ENCODE data around the gene PARP4.

Gene PARP4

GRCh38 chr13:24388743-24389142, 123.8 kb downstream of the PARP4 start:
- peak; percentile 90 for TF ChIP-seq MAX (IDR thresholded peaks at IDR 0.05)

GRCh38 chr13:24386816-24387708, 125.5 kb downstream of the PARP4 start:
- TF ChIP-seq NFIC (IDR thresholded peaks at IDR 0.05), result no peak
- TF ChIP-seq FOXM1 (IDR thresholded peaks at IDR 0.05; ENCODE audit: borderline replicate concordance, low read depth), result no peak
- no peak for TF ChIP-seq RAD21 (IDR thresholded peaks at IDR 0.05; ENCODE audit: low read depth)
- no peak for TF ChIP-seq EP300 (IDR thresholded peaks at IDR 0.05; ENCODE audit: borderline replicate concordance)
- no peak for TF ChIP-seq TCF12 (IDR thresholded peaks at IDR 0.05; ENCODE audit: low read depth)
- TF ChIP-seq EGR1 (IDR thresholded peaks at IDR 0.05), result no peak
- TF ChIP-seq REST (IDR thresholded peaks at IDR 0.05; ENCODE audit: low read depth), result no peak
- TF ChIP-seq CREB1 (IDR thresholded peaks at IDR 0.05; ENCODE audit: low read depth), result no peak
- TF ChIP-seq YY1 (IDR thresholded peaks at IDR 0.05; ENCODE audit: low read depth), result no peak
- no peak for TF ChIP-seq ZBTB7A (IDR thresholded peaks at IDR 0.05; ENCODE audit: low read depth)
- TF ChIP-seq USF1 (IDR thresholded peaks at IDR 0.05), result no peak
- TF ChIP-seq MAX (IDR thresholded peaks at IDR 0.05), result no peak
- TF ChIP-seq TEAD4 (IDR thresholded peaks at IDR 0.05), result no peak
- TF ChIP-seq CEBPB (IDR thresholded peaks at IDR 0.05), result no peak
- TF ChIP-seq TAF1 (IDR thresholded peaks at IDR 0.05; ENCODE audit: low read depth), result no peak

- TF ChIP-seq CREB1 (IDR thresholded peaks at IDR 0.05; ENCODE audit: low read depth) (no peak), ZBTB7A (IDR thresholded peaks at IDR 0.05; ENCODE audit: low read depth) (no peak), FOXM1 (IDR thresholded peaks at IDR 0.05; ENCODE audit: borderline replicate concordance, low read depth) (no peak), NFIC (IDR thresholded peaks at IDR 0.05) (no peak), USF1 (IDR thresholded peaks at IDR 0.05) (no peak), CEBPB (IDR thresholded peaks at IDR 0.05) (no peak), RAD21 (IDR thresholded peaks at IDR 0.05; ENCODE audit: low read depth) (no peak), TEAD4 (IDR thresholded peaks at IDR 0.05) (no peak), EP300 (IDR thresholded peaks at IDR 0.05; ENCODE audit: borderline replicate concordance) (no peak), REST (IDR thresholded peaks at IDR 0.05; ENCODE audit: low read depth) (no peak), YY1 (IDR thresholded peaks at IDR 0.05; ENCODE audit: low read depth) (no peak), TAF1 (IDR thresholded peaks at IDR 0.05; ENCODE audit: low read depth) (no peak), EGR1 (IDR thresholded peaks at IDR 0.05) (no peak), TCF12 (IDR thresholded peaks at IDR 0.05; ENCODE audit: low read depth) (no peak), MAX (IDR thresholded peaks at IDR 0.05) (no peak)
Observed at GRCh38 chr13:24385902-24386301, 126.7 kb downstream of the PARP4 start.

GRCh38 chr13:24381541-24382265, 130.9 kb downstream of the PARP4 start:
- TF ChIP-seq REST (IDR thresholded peaks at IDR 0.05; ENCODE audit: low read depth), result no peak
- TF ChIP-seq NFIC (IDR thresholded peaks at IDR 0.05), result no peak
- no peak for TF ChIP-seq MAX (IDR thresholded peaks at IDR 0.05)
- no peak for TF ChIP-seq CEBPB (IDR thresholded peaks at IDR 0.05)
- no peak for TF ChIP-seq EGR1 (IDR thresholded peaks at IDR 0.05)
- no peak for TF ChIP-seq TAF1 (IDR thresholded peaks at IDR 0.05; ENCODE audit: low read depth)
- TF ChIP-seq TEAD4 (IDR thresholded peaks at IDR 0.05), result no peak
- TF ChIP-seq YY1 (IDR thresholded peaks at IDR 0.05; ENCODE audit: low read depth), result no peak

Measured in Ishikawa (cell line).